Measurements from ENCODE around the gene LRCH3. TPM values are rescaled to one million over a fixed set of nuclear protein-coding genes. Genes with fewer than 3 reads are reported as not detected.

LRCH3 gene
- polyA plus RNA-seq, 4 donors = 4.6 to 32.2 (median 16.1) TPM

- WGBS, 3 donors = 86 to 95% (median 93%) methylated on average over 9 of the region's 9 CpGs
- Histone ChIP-seq H3K27me3 (ENCODE audit: control insufficient read depth in 3 of 3, insufficient read depth in 3 of 3, low read length in 3 of 3) (no peaks in the 10 kb centered on the region), H3K36me3 (ENCODE audit: control insufficient read depth in 3 of 3, insufficient read depth in 2 of 3, low read depth in 1 of 3, low read length in 3 of 3) (peaks cover 6 to 24% (median 11%) of the 10 kb centered on the region in 3 donors), H3K27ac (ENCODE audit: low read depth in 1 of 3, low read length in 2 of 3) (no peak overlapping the region), H3K9me3 (ENCODE audit: control insufficient read depth in 2 of 2, insufficient read depth in 1 of 2, low read depth in 1 of 2, low read length in 1 of 2) (no peaks in the 10 kb centered on the region), H3K4me3 (ENCODE audit: low read depth in 1 of 3, low read length in 3 of 3) (no peak overlapping the region), H3K4me1 (ENCODE audit: control insufficient read depth in 3 of 3, insufficient read depth in 2 of 3, low read depth in 1 of 3, low read length in 2 of 3) (no peaks in the 10 kb centered on the region)
- no peak for FAIRE-seq
- no peak for DNase-seq
These were observed 64.5 kb downstream of the LRCH3 start for GRCh38 chr3:197855571-197855970.

DNA sequence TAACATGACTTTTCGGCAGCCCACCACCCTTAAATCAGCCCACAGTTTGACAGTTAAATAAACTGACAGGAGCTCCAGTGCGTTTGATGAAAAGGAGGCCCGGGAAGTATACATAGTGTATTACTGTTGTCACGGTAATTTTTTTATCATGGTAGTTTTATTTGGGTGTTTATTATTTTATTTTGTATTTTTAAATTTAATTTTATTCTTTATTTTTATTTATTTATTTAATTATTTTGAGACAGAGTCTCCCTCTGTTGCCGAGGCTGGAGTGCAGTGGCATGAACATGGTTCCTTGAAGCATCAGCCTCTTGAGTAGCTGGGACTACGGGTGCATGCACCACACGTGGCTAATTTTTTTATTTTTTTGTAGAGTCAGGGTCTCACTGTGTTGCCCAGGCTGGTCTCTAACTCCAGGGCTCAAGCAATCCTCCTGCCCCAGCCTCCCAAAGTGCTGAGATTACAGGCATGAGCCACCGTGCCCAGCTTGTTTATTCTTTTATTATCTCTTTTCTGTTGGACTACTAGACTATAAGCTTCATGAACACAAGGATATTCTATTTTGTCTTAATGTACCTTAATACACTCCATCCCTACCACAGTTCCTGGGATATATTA is 65.3 kb downstream of the LRCH3 start:
- Histone ChIP-seq H3K4me1 (ENCODE audit: control insufficient read depth in 3 of 3, insufficient read depth in 2 of 3, low read depth in 1 of 3, low read length in 2 of 3) (no peaks in the 10 kb centered on the region), H3K4me3 (ENCODE audit: low read depth in 1 of 3, low read length in 3 of 3) (no peak overlapping the region), H3K9me3 (ENCODE audit: control insufficient read depth in 2 of 2, insufficient read depth in 1 of 2, low read depth in 1 of 2, low read length in 1 of 2) (no peaks in the 10 kb centered on the region), H3K36me3 (ENCODE audit: control insufficient read depth in 3 of 3, insufficient read depth in 2 of 3, low read depth in 1 of 3, low read length in 3 of 3) (peaks cover 6 to 22% (median 8%) of the 10 kb centered on the region in 3 donors), H3K27me3 (ENCODE audit: control insufficient read depth in 3 of 3, insufficient read depth in 3 of 3, low read length in 3 of 3) (no peaks in the 10 kb centered on the region), H3K27ac (ENCODE audit: low read depth in 1 of 3, low read length in 2 of 3) (no peak overlapping the region)
- FAIRE-seq = no peak
- no peak for DNase-seq
- 82 to 90% (median 85%) methylated on average over 8 of the region's 8 CpGs for WGBS, 3 donors

GRCh38 chr3:197858133-197858532 is 67.1 kb downstream of the LRCH3 start:
- DNase-seq (no peak), FAIRE-seq (no peak)
- Histone ChIP-seq H3K27me3 (ENCODE audit: control insufficient read depth in 3 of 3, insufficient read depth in 3 of 3, low read length in 3 of 3) (no peaks in the 10 kb centered on the region), H3K4me1 (ENCODE audit: control insufficient read depth in 3 of 3, insufficient read depth in 2 of 3, low read depth in 1 of 3, low read length in 2 of 3) (no peaks in the 10 kb centered on the region), H3K36me3 (ENCODE audit: control insufficient read depth in 3 of 3, insufficient read depth in 2 of 3, low read depth in 1 of 3, low read length in 3 of 3) (peaks cover 4 to 15% (median 6%) of the 10 kb centered on the region in 3 donors), H3K9me3 (ENCODE audit: control insufficient read depth in 2 of 2, insufficient read depth in 1 of 2, low read depth in 1 of 2, low read length in 1 of 2) (no peaks in the 10 kb centered on the region), H3K4me3 (ENCODE audit: low read depth in 1 of 3, low read length in 3 of 3) (no peak overlapping the region), H3K27ac (ENCODE audit: low read depth in 1 of 3, low read length in 2 of 3) (no peak overlapping the region)
- 80 to 94% (median 89%) methylated on average over 3 of the region's 3 CpGs for WGBS, 3 donors

GRCh38 chr3:197858598-197858997 is 67.5 kb downstream of the LRCH3 start:
- H3K9me3 ChIP-seq (ENCODE audit: control insufficient read depth in 2 of 2, insufficient read depth in 1 of 2, low read depth in 1 of 2, low read length in 1 of 2) = no peaks in the 10 kb centered on the region
- no peak overlapping the region for H3K4me3 ChIP-seq (ENCODE audit: low read depth in 1 of 3, low read length in 3 of 3)
- no peaks in the 10 kb centered on the region for H3K4me1 ChIP-seq (ENCODE audit: control insufficient read depth in 3 of 3, insufficient read depth in 2 of 3, low read depth in 1 of 3, low read length in 2 of 3)
- DNase-seq = no peak
- WGBS, 3 donors = 73 to 90% (median 84%) methylated on average over 3 of the region's 3 CpGs
- FAIRE-seq = no peak
- H3K27ac ChIP-seq (ENCODE audit: low read depth in 1 of 3, low read length in 2 of 3) = no peak overlapping the region
- no peaks in the 10 kb centered on the region for H3K27me3 ChIP-seq (ENCODE audit: control insufficient read depth in 3 of 3, insufficient read depth in 3 of 3, low read length in 3 of 3)
- H3K36me3 ChIP-seq (ENCODE audit: control insufficient read depth in 3 of 3, insufficient read depth in 2 of 3, low read depth in 1 of 3, low read length in 3 of 3) = peaks cover 4 to 16% (median 6%) of the 10 kb centered on the region in 3 donors

DNA sequence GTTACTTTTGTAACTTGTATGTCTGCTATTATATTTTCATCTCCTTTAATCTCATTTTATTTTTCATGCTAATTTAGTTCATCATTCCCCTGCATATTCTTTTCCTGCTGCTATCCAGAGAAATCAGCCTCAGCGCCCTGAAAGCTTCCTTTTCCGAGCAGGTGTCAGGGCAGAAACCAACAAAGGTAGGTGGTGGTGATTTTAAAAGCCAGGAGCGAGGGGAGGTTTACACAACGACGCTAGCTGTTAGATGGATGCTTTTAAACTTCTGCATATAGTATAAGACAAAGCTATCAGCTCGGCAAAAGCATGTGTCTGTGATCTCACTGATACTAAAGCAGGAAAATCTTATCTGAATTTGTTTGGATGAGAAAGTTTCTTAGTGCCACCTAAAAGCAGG is 75.0 kb downstream of the LRCH3 start:
- WGBS, 3 donors = 96 to 98% (median 97%) methylated on average over 6 of the region's 6 CpGs

DNA sequence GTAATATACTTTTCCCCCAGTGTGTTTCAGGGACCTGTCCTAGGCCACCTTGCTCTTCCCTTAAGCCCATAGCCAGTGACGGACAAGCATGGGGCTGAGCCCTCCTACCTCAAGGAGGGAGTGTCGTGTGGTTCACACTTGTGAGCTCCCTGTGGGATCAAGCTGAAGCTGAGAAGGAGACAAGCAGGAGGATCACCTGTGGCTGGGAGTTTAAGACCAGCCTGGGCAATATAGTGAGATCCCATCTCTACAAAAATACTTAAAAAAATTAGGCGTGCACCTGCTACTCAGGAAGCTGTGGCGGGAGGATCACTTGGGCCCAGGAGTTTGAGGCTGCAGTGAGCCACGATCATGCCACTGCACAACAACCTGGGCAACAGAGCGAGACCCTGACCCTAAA is 82.3 kb downstream of the LRCH3 start:
- Histone ChIP-seq H3K27me3 (ENCODE audit: control insufficient read depth in 3 of 3, insufficient read depth in 3 of 3, low read length in 3 of 3) (no peaks in the 10 kb centered on the region), H3K27ac (ENCODE audit: low read depth in 1 of 3, low read length in 2 of 3) (no peak overlapping the region), H3K4me1 (ENCODE audit: control insufficient read depth in 3 of 3, insufficient read depth in 2 of 3, low read depth in 1 of 3, low read length in 2 of 3) (no peaks in the 10 kb centered on the region), H3K9me3 (ENCODE audit: control insufficient read depth in 2 of 2, insufficient read depth in 1 of 2, low read depth in 1 of 2, low read length in 1 of 2) (no peaks in the 10 kb centered on the region), H3K4me3 (ENCODE audit: low read depth in 1 of 3, low read length in 3 of 3) (no peak overlapping the region), H3K36me3 (ENCODE audit: control insufficient read depth in 3 of 3, insufficient read depth in 2 of 3, low read depth in 1 of 3, low read length in 3 of 3) (peaks cover 12 to 45% (median 12%) of the 10 kb centered on the region in 3 donors)
- WGBS, 3 donors = 93 to 97% (median 94%) methylated on average over 6 of the region's 6 CpGs
- FAIRE-seq (no peak), DNase-seq (no peak)

More for the DNA sequence above, 75.0 kb downstream of the LRCH3 start:
- no peak overlapping the region for H3K27ac ChIP-seq (ENCODE audit: low read depth in 1 of 3, low read length in 2 of 3)
- no peak for DNase-seq
- FAIRE-seq = no peak
- no peak overlapping the region for H3K4me3 ChIP-seq (ENCODE audit: low read depth in 1 of 3, low read length in 3 of 3)
- H3K9me3 ChIP-seq (ENCODE audit: control insufficient read depth in 2 of 2, insufficient read depth in 1 of 2, low read depth in 1 of 2, low read length in 1 of 2) = no peaks in the 10 kb centered on the region
- no peaks in the 10 kb centered on the region for H3K27me3 ChIP-seq (ENCODE audit: control insufficient read depth in 3 of 3, insufficient read depth in 3 of 3, low read length in 3 of 3)
- peaks cover 0 to 23% (median 3%) of the 10 kb centered on the region in 3 donors for H3K36me3 ChIP-seq (ENCODE audit: control insufficient read depth in 3 of 3, insufficient read depth in 2 of 3, low read depth in 1 of 3, low read length in 3 of 3)
- no peaks in the 10 kb centered on the region for H3K4me1 ChIP-seq (ENCODE audit: control insufficient read depth in 3 of 3, insufficient read depth in 2 of 3, low read depth in 1 of 3, low read length in 2 of 3)

GRCh38 chr3:197874064-197874463 is 83.0 kb downstream of the LRCH3 start:
- Histone ChIP-seq H3K4me3 (ENCODE audit: low read depth in 1 of 3, low read length in 3 of 3) (no peak overlapping the region), H3K27me3 (ENCODE audit: control insufficient read depth in 3 of 3, insufficient read depth in 3 of 3, low read length in 3 of 3) (no peaks in the 10 kb centered on the region), H3K36me3 (ENCODE audit: control insufficient read depth in 3 of 3, insufficient read depth in 2 of 3, low read depth in 1 of 3, low read length in 3 of 3) (peaks cover 12 to 48% (median 12%) of the 10 kb centered on the region in 3 donors), H3K9me3 (ENCODE audit: control insufficient read depth in 2 of 2, insufficient read depth in 1 of 2, low read depth in 1 of 2, low read length in 1 of 2) (no peaks in the 10 kb centered on the region), H3K27ac (ENCODE audit: low read depth in 1 of 3, low read length in 2 of 3) (no peak overlapping the region), H3K4me1 (ENCODE audit: control insufficient read depth in 3 of 3, insufficient read depth in 2 of 3, low read depth in 1 of 3, low read length in 2 of 3) (no peaks in the 10 kb centered on the region)
- WGBS, 3 donors = 93 to 98% (median 95%) methylated on average over 5 of the region's 5 CpGs
- DNase-seq (no peak), FAIRE-seq (no peak)

- H3K4me1 ChIP-seq (ENCODE audit: control insufficient read depth in 3 of 3, insufficient read depth in 2 of 3, low read depth in 1 of 3, low read length in 2 of 3) = no peaks in the 10 kb centered on the region
- peaks cover 12 to 48% (median 12%) of the 10 kb centered on the region in 3 donors for H3K36me3 ChIP-seq (ENCODE audit: control insufficient read depth in 3 of 3, insufficient read depth in 2 of 3, low read depth in 1 of 3, low read length in 3 of 3)
- no peaks in the 10 kb centered on the region for H3K9me3 ChIP-seq (ENCODE audit: control insufficient read depth in 2 of 2, insufficient read depth in 1 of 2, low read depth in 1 of 2, low read length in 1 of 2)
- DNase-seq = no peak
- H3K27ac ChIP-seq (ENCODE audit: low read depth in 1 of 3, low read length in 2 of 3) = no peak overlapping the region
- no peaks in the 10 kb centered on the region for H3K27me3 ChIP-seq (ENCODE audit: control insufficient read depth in 3 of 3, insufficient read depth in 3 of 3, low read length in 3 of 3)
- H3K4me3 ChIP-seq (ENCODE audit: low read depth in 1 of 3, low read length in 3 of 3) = no peak overlapping the region
- WGBS, 3 donors = 84 to 93% (median 86%) methylated on average over 6 of the region's 6 CpGs
- no peak for FAIRE-seq
These were observed 83.6 kb downstream of the LRCH3 start for GRCh38 chr3:197874653-197875052.

GRCh38 chr3:197877902-197878301 is 86.8 kb downstream of the LRCH3 start:
- DNase-seq = no peak
- 97 to 99% (median 99%) methylated on average over 4 of the region's 4 CpGs for WGBS, 3 donors
- no peaks in the 10 kb centered on the region for H3K27me3 ChIP-seq (ENCODE audit: control insufficient read depth in 3 of 3, insufficient read depth in 3 of 3, low read length in 3 of 3)
- no peak overlapping the region for H3K4me3 ChIP-seq (ENCODE audit: low read depth in 1 of 3, low read length in 3 of 3)
- H3K36me3 ChIP-seq (ENCODE audit: control insufficient read depth in 3 of 3, insufficient read depth in 2 of 3, low read depth in 1 of 3, low read length in 3 of 3) = peaks cover 4 to 36% (median 9%) of the 10 kb centered on the region in 3 donors
- H3K4me1 ChIP-seq (ENCODE audit: control insufficient read depth in 3 of 3, insufficient read depth in 2 of 3, low read depth in 1 of 3, low read length in 2 of 3) = no peaks in the 10 kb centered on the region
- H3K9me3 ChIP-seq (ENCODE audit: control insufficient read depth in 2 of 2, insufficient read depth in 1 of 2, low read depth in 1 of 2, low read length in 1 of 2) = no peaks in the 10 kb centered on the region
- no peak for FAIRE-seq
- no peak overlapping the region for H3K27ac ChIP-seq (ENCODE audit: low read depth in 1 of 3, low read length in 2 of 3)
